Measurements from ENCODE around the gene MXRA8. TPM values are rescaled to one million over a fixed set of nuclear protein-coding genes. Genes with fewer than 3 reads are reported as not detected.
A peak's percentile ranks its signal among the peaks of the same experiment; 100 is the strongest.
"Not testable (repeated sequence)": the region's sequence is repeated elsewhere in the genome, so short reads cannot be mapped to it uniquely, and the experiment has no call there.

Gene MXRA8
- total and polyA plus RNA-seq, 2 experiments from 2014 or later: 42.2 to 90.1 TPM

- Histone ChIP-seq H3K27me3 (no peaks in the 10 kb centered on the region), H3K27ac (no peak overlapping the region), H3K4me3 (no peak overlapping the region), H3K9me3 (ENCODE audit: low read depth) (no peaks in the 10 kb centered on the region), H3K4me1 (ENCODE audit: low read depth) (peaks cover 11% of the 10 kb centered on the region), H3K36me3 (peaks cover 32% of the 10 kb centered on the region)
- DNase-seq (ENCODE audit: low read depth in 1 of 2, low spot score in 1 of 2): no peak
- TF ChIP-seq CTCF (IDR thresholded peaks at IDR 0.05; ENCODE audit: low read depth, low read length): no peak
Measured at GRCh38 chr1:1403653-1404052, 45.3 kb upstream of the MXRA8 start.

GRCh38 chr1:1402901-1403392 lies 44.6 kb upstream of the MXRA8 start:
- not testable (repeated sequence) for H3K27me3 ChIP-seq; H3K4me1 ChIP-seq (ENCODE audit: low read depth); H3K4me3 ChIP-seq; DNase-seq (ENCODE audit: low read depth in 1 of 2, low spot score in 1 of 2); H3K9me3 ChIP-seq (ENCODE audit: low read depth); H3K27ac ChIP-seq
- H3K36me3 ChIP-seq: peaks cover 32% of the 10 kb centered on the region

GRCh38 chr1:1402072-1402900 lies 43.9 kb upstream of the MXRA8 start:
- Histone ChIP-seq H3K27ac (no peak overlapping the region), H3K9me3 (ENCODE audit: low read depth) (no peaks in the 10 kb centered on the region), H3K36me3 (peaks cover 35% of the 10 kb centered on the region), H3K4me1 (ENCODE audit: low read depth) (peaks cover 11% of the 10 kb centered on the region), H3K27me3 (no peaks in the 10 kb centered on the region), H3K4me3 (no peak overlapping the region)
- peak; percentile 58 to 71 for DNase-seq (ENCODE audit: low read depth in 1 of 2, low spot score in 1 of 2)
- peak; percentile 74 for TF ChIP-seq CTCF (IDR thresholded peaks at IDR 0.05; ENCODE audit: low read depth, low read length)

- DNase-seq (ENCODE audit: low read depth in 1 of 2, low spot score in 1 of 2): no peak
- H3K36me3 ChIP-seq: peaks cover 39% of the 10 kb centered on the region
- H3K9me3 ChIP-seq (ENCODE audit: low read depth): no peaks in the 10 kb centered on the region
- peaks cover 11% of the 10 kb centered on the region for H3K4me1 ChIP-seq (ENCODE audit: low read depth)
- H3K27me3 ChIP-seq: no peaks in the 10 kb centered on the region
- no peak overlapping the region for H3K4me3 ChIP-seq
- H3K27ac ChIP-seq: peak overlapping the region; percentile 35
- TF ChIP-seq CTCF (IDR thresholded peaks at IDR 0.05; ENCODE audit: low read depth, low read length): no peak
Measured at GRCh38 chr1:1401457-1402010, 43.2 kb upstream of the MXRA8 start.

GRCh38 chr1:1400576-1401456 lies 42.5 kb upstream of the MXRA8 start:
- peaks cover 40% of the 10 kb centered on the region for H3K36me3 ChIP-seq
- no peaks in the 10 kb centered on the region for H3K9me3 ChIP-seq (ENCODE audit: low read depth)
- peak overlapping the region; percentile 91 for H3K4me3 ChIP-seq
- no peak for DNase-seq (ENCODE audit: low read depth in 1 of 2, low spot score in 1 of 2)
- TF ChIP-seq CTCF (IDR thresholded peaks at IDR 0.05; ENCODE audit: low read depth, low read length): no peak
- H3K27ac ChIP-seq: peak overlapping the region; percentile 66
- peaks cover 7% of the 10 kb centered on the region for H3K4me1 ChIP-seq (ENCODE audit: low read depth)
- H3K27me3 ChIP-seq: no peaks in the 10 kb centered on the region
